ENCODE measurements around the gene FARP1.

Gene FARP1

DNA sequence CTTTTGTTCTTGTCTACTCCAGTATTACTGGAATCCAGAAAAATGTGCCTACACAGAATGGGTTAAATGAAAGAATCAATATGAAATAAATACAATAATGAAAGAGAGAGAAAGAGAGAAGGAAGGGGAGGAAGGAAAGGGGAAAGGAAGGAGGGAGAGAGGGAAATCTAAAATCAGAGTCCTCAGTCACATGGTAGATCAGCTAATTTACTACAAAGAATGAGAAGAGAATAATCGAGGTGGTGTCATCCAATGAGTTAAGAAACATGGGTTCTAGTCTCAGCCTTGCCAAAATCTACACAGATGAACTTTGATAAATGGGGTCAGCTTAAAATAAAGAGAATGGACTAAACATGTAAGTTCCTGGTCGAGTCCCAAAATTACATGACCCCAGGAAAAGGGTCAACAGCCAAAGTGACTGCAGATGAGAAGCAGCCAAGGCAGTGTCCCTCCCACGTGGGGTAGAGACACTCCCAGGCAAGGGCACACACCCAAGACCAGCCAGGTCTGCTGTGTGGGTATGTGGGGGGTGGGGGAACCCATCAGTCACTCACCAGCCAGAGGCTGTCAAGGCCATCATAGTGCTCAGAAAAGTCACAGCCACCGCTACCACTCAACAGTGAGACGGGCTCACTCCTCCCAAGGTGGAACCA, 330.4 kb downstream of the FARP1 start:
- Mint-ChIP-seq H3K27me3 (no peaks in the 10 kb centered on the region), H3K4me1 (peaks cover 55% of the 10 kb centered on the region), H3K36me3 (peaks cover 59% of the 10 kb centered on the region), H3K4me3 (no peak overlapping the region), H3K9me3 (peaks cover 6% of the 10 kb centered on the region), H3K27ac (peak overlapping the region; percentile 77)
- CTCF ChIA-PET = interaction anchor here (1.2 kb wide), 1 partner anchor 23 kb away, joined by 3 read pairs; no protein-coding TSS in a partner anchor
- no peak for DNase-seq

DNA sequence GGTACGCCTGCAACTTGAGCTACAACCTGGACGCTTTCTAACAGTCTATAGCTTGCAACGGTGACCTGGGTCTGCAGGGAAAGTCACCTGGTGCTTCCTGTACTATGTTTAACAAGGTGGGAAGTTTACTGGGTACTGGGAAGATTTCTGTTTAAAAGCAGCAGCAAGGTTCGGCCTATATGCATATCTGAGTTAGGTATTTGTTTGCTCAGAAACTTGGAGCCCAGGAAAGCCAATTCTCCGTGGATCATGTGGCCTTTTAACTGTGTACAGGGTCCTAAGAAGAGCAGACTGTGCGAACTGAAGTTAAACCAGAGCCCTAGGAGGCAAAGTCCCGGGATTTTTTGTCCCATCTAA, 330.9 kb downstream of the FARP1 start:
- H3K27ac Mint-ChIP-seq = peak overlapping the region; percentile 14
- H3K4me1 Mint-ChIP-seq = peaks cover 60% of the 10 kb centered on the region
- DNase-seq = no peak
- CTCF ChIA-PET = no interaction called here
- no peaks in the 10 kb centered on the region for H3K27me3 Mint-ChIP-seq
- H3K9me3 Mint-ChIP-seq = peaks cover 6% of the 10 kb centered on the region
- peaks cover 58% of the 10 kb centered on the region for H3K36me3 Mint-ChIP-seq
- no peak overlapping the region for H3K4me3 Mint-ChIP-seq

GRCh38 chr13:98474292-98474691, 331.4 kb downstream of the FARP1 start:
- no peak overlapping the region for H3K4me3 Mint-ChIP-seq
- H3K36me3 Mint-ChIP-seq = peaks cover 60% of the 10 kb centered on the region
- CTCF ChIA-PET = no interaction called here
- no peaks in the 10 kb centered on the region for H3K27me3 Mint-ChIP-seq
- H3K9me3 Mint-ChIP-seq = peaks cover 6% of the 10 kb centered on the region
- peaks cover 64% of the 10 kb centered on the region for H3K4me1 Mint-ChIP-seq
- DNase-seq = no peak
- peak overlapping the region; percentile 52 for H3K27ac Mint-ChIP-seq

DNA sequence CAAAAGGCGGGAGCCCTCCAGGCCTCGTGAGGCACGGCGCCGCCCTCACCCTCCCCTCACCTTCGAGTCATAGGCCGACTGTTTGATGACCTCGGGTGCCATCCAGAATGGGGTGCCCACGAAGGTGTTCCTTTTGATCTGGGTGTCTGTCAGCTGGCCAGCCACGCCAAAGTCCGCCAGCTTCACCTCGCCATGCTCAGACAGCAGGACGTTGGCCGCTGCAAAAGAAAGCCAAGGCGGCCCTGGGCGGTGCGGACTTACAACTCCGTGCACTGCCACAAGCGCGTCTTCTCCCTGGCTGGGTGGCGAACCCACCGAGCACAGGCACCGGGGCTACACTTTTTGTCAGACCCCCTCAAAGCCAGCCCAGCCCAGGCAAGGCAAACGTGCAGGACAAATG, 331.9 kb downstream of the FARP1 start:
- Mint-ChIP-seq H3K27ac (peak overlapping the region; percentile 52), H3K36me3 (peaks cover 61% of the 10 kb centered on the region), H3K9me3 (peaks cover 6% of the 10 kb centered on the region), H3K4me3 (no peak overlapping the region), H3K4me1 (peaks cover 68% of the 10 kb centered on the region), H3K27me3 (no peaks in the 10 kb centered on the region)
- CTCF ChIA-PET = no interaction called here
- no peak for DNase-seq

GRCh38 chr13:98475522-98475921, 332.6 kb downstream of the FARP1 start:
- Mint-ChIP-seq H3K27me3 (no peaks in the 10 kb centered on the region), H3K27ac (peak overlapping the region; percentile 33), H3K4me3 (no peak overlapping the region), H3K36me3 (peaks cover 60% of the 10 kb centered on the region), H3K4me1 (peaks cover 68% of the 10 kb centered on the region), H3K9me3 (peaks cover 6% of the 10 kb centered on the region)
- DNase-seq = no peak
- CTCF ChIA-PET = interaction anchor here (1.1 to 2.4 kb wide), 2 partner anchors 9 to 178 kb away, joined by 4 to 9 read pairs; no protein-coding TSS in a partner anchor

DNA sequence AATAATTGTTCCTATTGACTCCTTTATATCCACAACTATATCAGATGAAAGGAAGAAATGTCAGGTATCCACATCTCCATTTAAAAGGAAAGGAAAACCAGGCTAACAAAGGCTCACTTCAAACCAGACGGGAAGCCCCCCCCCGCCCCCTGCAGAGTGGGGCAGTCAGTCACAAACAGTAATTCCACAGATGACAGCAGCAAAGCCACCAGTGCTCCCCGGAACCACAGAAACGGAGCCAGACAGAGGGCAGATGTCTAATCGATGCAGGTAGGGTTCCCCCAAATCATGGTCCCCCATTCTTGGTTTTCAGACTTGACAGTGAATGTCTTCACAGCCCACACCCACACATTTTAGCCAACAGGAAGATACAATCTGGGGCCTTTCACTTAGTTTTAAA, 333.2 kb downstream of the FARP1 start:
- Mint-ChIP-seq H3K4me3 (peak overlapping the region; percentile 53), H3K9me3 (peaks cover 6% of the 10 kb centered on the region), H3K36me3 (peaks cover 64% of the 10 kb centered on the region), H3K27ac (peak overlapping the region; percentile 70), H3K27me3 (no peaks in the 10 kb centered on the region), H3K4me1 (peaks cover 73% of the 10 kb centered on the region)
- CTCF ChIA-PET = interaction anchor here (1.1 to 2.4 kb wide), 2 partner anchors 9 to 177 kb away, joined by 4 to 9 read pairs; no protein-coding TSS in a partner anchor
- DNase-seq = peak; percentile 71

GRCh38 chr13:98476538-98476966, 333.7 kb downstream of the FARP1 start:
- peak; percentile 92 for DNase-seq
- peaks cover 60% of the 10 kb centered on the region for H3K36me3 Mint-ChIP-seq
- peaks cover 6% of the 10 kb centered on the region for H3K9me3 Mint-ChIP-seq
- CTCF ChIA-PET = interaction anchor here (1.1 to 2.4 kb wide), 2 partner anchors 8 to 177 kb away, joined by 4 to 9 read pairs; no protein-coding TSS in a partner anchor
- H3K4me1 Mint-ChIP-seq = peaks cover 74% of the 10 kb centered on the region
- H3K27me3 Mint-ChIP-seq = no peaks in the 10 kb centered on the region
- peak overlapping the region; percentile 53 for H3K4me3 Mint-ChIP-seq
- peak overlapping the region; percentile 70 for H3K27ac Mint-ChIP-seq

DNA sequence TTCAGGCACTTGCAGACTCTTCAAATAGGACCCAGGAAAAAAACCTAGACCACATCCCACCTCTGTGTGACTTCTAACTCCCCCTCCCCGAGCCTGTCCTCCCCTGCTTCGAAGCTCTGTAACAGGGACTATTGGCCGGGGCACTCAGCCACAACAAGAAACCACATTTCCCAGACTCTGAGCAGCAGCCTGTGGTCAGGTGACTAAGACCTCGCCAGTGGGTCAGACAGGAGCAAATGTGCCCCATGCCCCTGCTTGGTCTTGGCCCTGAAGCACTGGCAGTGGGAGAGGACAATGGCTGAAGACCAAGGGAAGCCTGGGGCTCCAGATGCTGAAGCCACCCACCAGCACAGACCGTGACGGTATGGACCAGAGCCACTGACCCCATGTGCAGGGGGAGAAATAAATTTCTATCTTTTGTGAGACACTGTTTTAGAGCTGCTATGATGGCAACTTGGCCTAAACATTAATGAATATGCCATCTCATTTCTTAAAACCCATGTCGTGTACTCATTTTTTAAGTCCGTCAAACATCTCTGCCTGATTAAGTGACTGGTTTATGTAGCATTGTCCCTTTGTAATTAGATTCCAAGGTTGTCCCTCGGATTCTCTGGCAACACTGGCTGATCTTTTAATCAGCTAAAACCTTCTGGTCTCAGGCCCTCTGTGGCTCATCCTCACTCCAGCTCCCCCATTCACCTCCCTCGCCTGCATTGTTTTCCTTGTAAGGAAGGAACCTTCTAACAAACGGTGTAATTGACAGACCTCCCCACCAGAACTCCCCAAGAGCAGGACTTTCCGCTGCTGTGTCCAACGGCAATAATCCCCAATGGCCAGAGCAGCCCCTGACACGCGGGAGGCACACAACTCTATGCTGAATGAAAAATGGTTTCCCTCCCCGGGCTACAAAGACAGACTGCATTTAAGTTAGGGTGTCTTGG, 335.6 kb downstream of the FARP1 start:
- H3K36me3 Mint-ChIP-seq = peaks cover 41% of the 10 kb centered on the region
- CTCF ChIA-PET = interaction anchor here (1.8 kb wide), 1 partner anchor 175 kb away, joined by 4 read pairs; no protein-coding TSS in a partner anchor
- H3K27ac Mint-ChIP-seq = peak overlapping the region; percentile 29
- no peaks in the 10 kb centered on the region for H3K27me3 Mint-ChIP-seq
- H3K9me3 Mint-ChIP-seq = no peaks in the 10 kb centered on the region
- H3K4me3 Mint-ChIP-seq = no peak overlapping the region
- H3K4me1 Mint-ChIP-seq = peaks cover 72% of the 10 kb centered on the region
- no peak for DNase-seq

DNA sequence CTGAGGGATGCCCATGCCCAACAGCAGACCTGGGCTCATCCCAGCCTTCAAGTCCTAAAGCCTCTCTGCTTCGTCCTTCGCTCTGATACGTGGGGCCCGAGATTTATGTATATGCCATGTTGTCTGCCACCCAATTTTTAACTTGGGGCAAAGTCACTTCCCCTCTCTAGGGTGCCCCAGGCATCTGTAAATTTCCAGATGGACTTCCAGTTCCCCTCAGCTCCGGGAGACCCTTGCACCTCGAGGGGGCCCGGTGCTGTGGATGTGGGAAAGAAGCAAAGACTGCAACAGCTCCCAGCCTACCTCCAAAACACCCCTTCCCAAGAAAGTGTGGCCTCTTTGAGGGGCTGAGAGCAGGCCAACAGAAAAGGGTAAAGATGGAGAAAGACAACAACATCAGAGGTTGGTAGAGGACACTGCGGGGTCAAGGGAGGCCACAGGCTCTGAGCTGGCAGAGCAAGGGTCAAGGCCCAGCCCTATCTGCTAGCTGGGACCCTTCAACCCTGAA, 336.7 kb downstream of the FARP1 start:
- no peaks in the 10 kb centered on the region for H3K27me3 Mint-ChIP-seq
- H3K4me1 Mint-ChIP-seq = peaks cover 74% of the 10 kb centered on the region
- peaks cover 31% of the 10 kb centered on the region for H3K36me3 Mint-ChIP-seq
- H3K9me3 Mint-ChIP-seq = no peaks in the 10 kb centered on the region
- no peak for DNase-seq
- H3K4me3 Mint-ChIP-seq = no peak overlapping the region
- no peak overlapping the region for H3K27ac Mint-ChIP-seq
- CTCF ChIA-PET = interaction anchor here (1.8 kb wide), 1 partner anchor 174 kb away, joined by 4 read pairs; no protein-coding TSS in a partner anchor

DNA sequence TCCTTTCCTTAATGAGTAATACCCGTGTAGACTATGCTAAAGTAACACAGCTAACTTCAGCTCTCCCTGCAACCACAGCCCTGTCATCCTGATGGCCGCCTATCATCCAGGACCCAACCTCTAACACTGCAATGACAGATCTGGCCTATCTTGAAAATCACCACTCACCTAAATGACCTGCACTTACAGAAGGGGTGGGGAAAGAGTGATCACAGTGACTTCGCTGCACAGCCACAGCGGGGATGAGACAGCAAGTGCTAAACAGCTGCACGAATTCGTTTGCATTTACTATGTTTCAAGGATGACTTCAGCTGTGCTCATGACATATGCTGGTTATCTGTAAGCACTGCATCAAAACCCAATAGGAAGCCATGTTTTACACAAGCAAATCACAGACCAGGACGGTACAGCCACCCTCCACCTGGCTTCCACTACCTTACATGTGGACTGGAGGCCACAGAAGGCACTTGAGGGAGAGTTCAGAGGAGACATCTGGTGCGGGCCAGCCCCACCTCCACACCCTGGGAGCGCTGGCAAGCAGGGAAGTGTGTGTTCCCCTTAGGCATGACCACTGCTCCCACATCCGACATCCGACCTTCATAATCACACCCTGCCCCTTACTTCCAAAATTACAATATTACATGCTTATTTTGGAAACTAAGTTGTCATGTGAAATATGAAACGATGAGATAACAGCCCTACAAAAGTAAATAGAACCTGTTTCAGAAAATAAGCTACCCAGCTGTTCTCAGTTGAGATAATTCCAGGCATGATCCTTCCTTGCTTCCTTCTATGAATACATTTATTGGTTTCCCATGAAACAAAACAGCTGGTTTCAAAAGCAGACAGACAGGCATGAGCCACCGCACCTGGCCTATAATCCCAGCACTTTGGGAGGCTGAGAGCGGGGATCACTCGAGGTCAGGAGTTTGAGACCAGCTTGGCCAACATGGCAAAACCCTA, 338.3 kb downstream of the FARP1 start:
- Mint-ChIP-seq H3K36me3 (peaks cover 26% of the 10 kb centered on the region), H3K27me3 (no peaks in the 10 kb centered on the region), H3K9me3 (no peaks in the 10 kb centered on the region), H3K4me1 (peaks cover 78% of the 10 kb centered on the region), H3K4me3 (no peak overlapping the region), H3K27ac (peak overlapping the region; percentile 31)
- CTCF ChIA-PET = interaction anchor here (1.2 to 2.8 kb wide), 5 partner anchors 23 to 172 kb away, joined by 3 to 13 read pairs (median 4); no protein-coding TSS in a partner anchor
- no peak for DNase-seq

DNA sequence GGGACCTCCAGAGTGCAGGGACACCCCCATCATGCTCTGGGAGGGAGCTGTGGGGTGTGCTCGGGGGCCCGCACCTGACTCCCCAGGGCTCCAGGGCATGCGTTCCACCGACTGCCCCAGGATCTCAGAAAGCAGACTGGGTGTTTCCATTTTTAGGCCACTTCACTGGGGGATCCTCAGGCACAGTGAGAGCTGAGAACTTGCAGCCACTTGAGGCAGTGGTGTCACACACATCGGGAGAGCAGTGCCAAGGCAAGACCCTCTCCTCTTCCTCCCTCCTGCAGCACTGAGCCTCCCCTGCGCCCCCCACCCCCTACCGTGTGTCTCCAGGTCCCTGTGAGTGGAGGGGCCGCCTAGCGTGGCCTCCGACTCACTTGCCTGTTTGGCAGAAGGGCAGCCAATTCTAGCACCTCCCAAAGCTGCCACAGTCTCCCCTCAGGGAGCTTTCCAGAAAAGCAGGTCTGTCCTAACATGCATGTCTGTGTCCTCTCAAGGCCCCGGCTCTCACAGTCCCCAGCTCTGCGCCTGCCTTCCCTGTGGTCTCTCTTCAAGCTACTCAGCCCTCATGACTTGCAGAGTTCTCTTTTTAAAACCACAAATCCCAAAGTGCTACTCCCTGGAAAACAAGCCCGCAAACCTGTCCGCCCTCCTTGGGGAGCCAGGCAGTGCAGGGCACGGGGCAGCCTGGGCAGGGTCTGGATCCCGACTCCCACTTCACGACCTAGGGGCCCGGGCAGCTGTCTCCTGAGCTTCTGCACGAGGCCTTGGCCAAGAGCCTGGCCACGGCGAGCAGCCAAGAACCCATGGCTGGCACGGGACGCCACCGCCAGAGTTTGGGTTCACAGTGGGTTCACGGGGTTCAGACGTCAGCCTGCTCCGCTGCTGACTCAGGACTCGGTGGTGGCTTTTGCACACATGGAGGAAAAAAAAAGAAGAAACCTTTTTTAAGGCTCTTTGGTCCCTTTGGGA, 339.9 kb downstream of the FARP1 start:
- DNase-seq = no peak
- no peaks in the 10 kb centered on the region for H3K27me3 Mint-ChIP-seq
- peaks cover 73% of the 10 kb centered on the region for H3K4me1 Mint-ChIP-seq
- H3K9me3 Mint-ChIP-seq = no peaks in the 10 kb centered on the region
- H3K36me3 Mint-ChIP-seq = peaks cover 24% of the 10 kb centered on the region
- H3K27ac Mint-ChIP-seq = no peak overlapping the region
- CTCF ChIA-PET = interaction anchor here (1.2 to 2.8 kb wide), 6 partner anchors 17 to 171 kb away, joined by 3 to 13 read pairs (median 5); no protein-coding TSS in a partner anchor
- no peak overlapping the region for H3K4me3 Mint-ChIP-seq

GRCh38 chr13:98483601-98484288, 340.9 kb downstream of the FARP1 start:
- Mint-ChIP-seq H3K4me1 (peaks cover 67% of the 10 kb centered on the region), H3K9me3 (no peaks in the 10 kb centered on the region), H3K27me3 (no peaks in the 10 kb centered on the region), H3K4me3 (no peak overlapping the region), H3K36me3 (peaks cover 16% of the 10 kb centered on the region), H3K27ac (no peak overlapping the region)
- CTCF ChIA-PET = interaction anchor here (0.9 to 2.2 kb wide), 3 partner anchors 18 to 73 kb away, joined by 3 to 7 read pairs (median 6); no protein-coding TSS in a partner anchor
- DNase-seq = no peak

Measured in activated naive CD4-positive, alpha-beta T cell treated with anti-CD3 and anti-CD28 coated beads, Interleukin-2, amount 10 ng/mL, durations not matched to agents 7 days and 5 days (primary cell).